ENCODE measurements around the gene CYRIA.

GRCh38 chr2:16713011-16713423, 47.4 kb upstream of the CYRIA start:
- no peak for TF ChIP-seq POLR2A (IDR thresholded peaks at IDR 0.05; ENCODE audit: low read depth, low read length)
- no peak for TF ChIP-seq CTCF (IDR thresholded peaks at IDR 0.05; ENCODE audit: extremely low read depth in 1 of 2, insufficient read depth in 1 of 2, low read depth in 1 of 2, low read length in 2 of 2)
- no peak for TF ChIP-seq EZH2 (IDR thresholded peaks at IDR 0.05; ENCODE audit: borderline replicate concordance, low read depth, low read length, severe bottlenecking)
- no peak for TF ChIP-seq GATA2 (IDR thresholded peaks at IDR 0.05; ENCODE audit: insufficient read depth, insufficient read length, low read depth, low read length)
- TF ChIP-seq FOS (IDR thresholded peaks at IDR 0.05; ENCODE audit: borderline replicate concordance, insufficient read depth, low read length): no peak
- no peak for TF ChIP-seq MAX (IDR thresholded peaks at IDR 0.05; ENCODE audit: insufficient read depth, insufficient read length)
